ENCODE data around the gene FHL1. TPM values are rescaled to one million over a fixed set of nuclear protein-coding genes. Genes with fewer than 3 reads are reported as not detected.
A peak's percentile ranks its signal among the peaks of the same experiment; 100 is the strongest.
"Not testable (repeated sequence)": the region's sequence is repeated elsewhere in the genome, so short reads cannot be mapped to it uniquely, and the experiment has no call there.

The FHL1 gene
- 4.4 and 55.3 TPM in 2 replicates for total RNA-seq (ENCODE audit: low replicate concordance)
- long read RNA-seq, transcript FHL1-205 (7 exons, 2,441 nt), result major isoform, 9 of 17 reads
- long read RNA-seq, partial matches to known transcripts, result 2 of 17 reads
- long read RNA-seq, other reads (novel, unspliced or antisense), result 3 of 17 reads

GRCh38 chrX:136147315-136147901, at the start of gene FHL1:
TSS of gene FHL1 (plus strand) at chrX:136147533.
- no peak for DNase-seq (ENCODE audit: extremely low spot score, unreplicated experiment)
- Mint-ChIP-seq H3K4me3 (peak within 1 kb of the TSS; percentile 86), H3K36me3 (peaks cover 4% of the 10 kb centered on the region), H3K9me3 (peaks cover 9% of the 10 kb centered on the region), H3K4me1 (ENCODE audit: unreplicated experiment) (peaks cover 8% of the 10 kb centered on the region), H3K27me3 (peaks cover 36% of the 10 kb centered on the region), H3K27ac (no peak within 1 kb of the TSS)
- no peak for TF ChIP-seq CTCF (conservative IDR thresholded peaks at IDR 0.05)

- Mint-ChIP-seq H3K9me3 (no peaks in the 10 kb centered on the region), H3K27me3 (no peaks in the 10 kb centered on the region), H3K4me1 (ENCODE audit: unreplicated experiment) (no peaks in the 10 kb centered on the region), H3K4me3 (no peak overlapping the region), H3K36me3 (no peaks in the 10 kb centered on the region), H3K27ac (no peak overlapping the region)
- DNase-seq (ENCODE audit: extremely low spot score, unreplicated experiment), result no peak
- no peak for TF ChIP-seq CTCF (conservative IDR thresholded peaks at IDR 0.05)
Observed at GRCh38 chrX:136097871-136098805, 49.2 kb upstream of the FHL1 start.

DNA sequence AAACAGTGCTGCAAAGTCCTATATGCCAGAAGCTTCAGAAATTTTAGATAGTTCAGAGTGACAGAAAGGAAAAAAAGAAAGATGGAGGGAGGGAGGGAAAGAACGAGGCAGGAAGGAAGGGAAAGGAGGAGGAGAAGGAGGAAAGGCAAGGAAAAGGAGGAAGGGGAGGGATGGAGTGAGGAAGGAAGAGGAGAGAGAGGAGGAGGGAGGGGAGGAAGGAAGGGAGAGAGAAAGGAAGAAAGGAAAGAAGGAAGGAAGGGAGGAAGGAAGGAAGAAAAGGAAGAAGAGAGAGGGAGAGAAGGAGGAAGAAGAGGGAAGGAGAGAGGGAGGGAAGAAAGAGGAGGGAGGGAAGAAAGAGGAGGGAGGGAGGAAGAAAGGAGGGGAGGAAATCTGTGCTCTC, 42.4 kb upstream of the FHL1 start:
- Mint-ChIP-seq H3K36me3 (no peaks in the 10 kb centered on the region), H3K27me3 (no peaks in the 10 kb centered on the region), H3K27ac (no peak overlapping the region), H3K4me1 (ENCODE audit: unreplicated experiment) (no peaks in the 10 kb centered on the region), H3K4me3 (no peak overlapping the region), H3K9me3 (no peaks in the 10 kb centered on the region)
- TF ChIP-seq CTCF (conservative IDR thresholded peaks at IDR 0.05), result no peak
- no peak for DNase-seq (ENCODE audit: extremely low spot score, unreplicated experiment)

GRCh38 chrX:136106920-136107528, 40.3 kb upstream of the FHL1 start:
- Mint-ChIP-seq H3K4me3 (no peak overlapping the region), H3K27me3 (no peaks in the 10 kb centered on the region), H3K36me3 (no peaks in the 10 kb centered on the region), H3K4me1 (ENCODE audit: unreplicated experiment) (no peaks in the 10 kb centered on the region), H3K9me3 (no peaks in the 10 kb centered on the region), H3K27ac (no peak overlapping the region)
- TF ChIP-seq CTCF (conservative IDR thresholded peaks at IDR 0.05), result no peak
- DNase-seq (ENCODE audit: extremely low spot score, unreplicated experiment), result no peak

GRCh38 chrX:136108905-136109304, 38.4 kb upstream of the FHL1 start:
- DNase-seq (ENCODE audit: extremely low spot score, unreplicated experiment); H3K4me1 Mint-ChIP-seq (ENCODE audit: unreplicated experiment); H3K27ac Mint-ChIP-seq; H3K9me3 Mint-ChIP-seq; H3K4me3 Mint-ChIP-seq; H3K27me3 Mint-ChIP-seq; H3K36me3 Mint-ChIP-seq: not testable (repeated sequence)
